Anterior cingulate cortex (tissue), 58 donors: Measurements from ENCODE around the gene TEX22.

Experiments
- DNase-seq, 58 donors: peaks; one replicate each; lab custom pipeline; 2025; lab: John Stamatoyannopoulos, UW

The TEX22 gene

GRCh38 chr14:105395538-105395854 lies 2.8 kb upstream of the TEX22 start:
- no peak for DNase-seq

- peak in 1 of 58 donors; percentile 62 for DNase-seq
Observed at GRCh38 chr14:105397350-105397931, 897 bp upstream of the TEX22 start.

- DNase-seq, result peak in 1 of 58 donors; percentile 53
Observed at GRCh38 chr14:105398726-105399465, 558 bp downstream of the TEX22 start.

GRCh38 chr14:105399466-105399775 lies 1.1 kb downstream of the TEX22 start:
- no peak for DNase-seq

- DNase-seq, result no peak
Observed at GRCh38 chr14:105400016-105400415, 1.7 kb downstream of the TEX22 start.

GRCh38 chr14:105401699-105402098 lies 3.4 kb downstream of the TEX22 start:
- DNase-seq, result no peak

- DNase-seq, result no peak
Observed at GRCh38 chr14:105408592-105408991, 10.3 kb downstream of the TEX22 start.

- no peak for DNase-seq
Observed at GRCh38 chr14:105409364-105409763, 11.0 kb downstream of the TEX22 start.

GRCh38 chr14:105410642-105411016 lies 12.3 kb downstream of the TEX22 start:
- DNase-seq, result no peak

GRCh38 chr14:105411017-105411941 lies 12.9 kb downstream of the TEX22 start:
- no peak for DNase-seq

- DNase-seq, result no peak
Observed at GRCh38 chr14:105411985-105412770, 13.8 kb downstream of the TEX22 start.

GRCh38 chr14:105412771-105413543 lies 14.6 kb downstream of the TEX22 start:
- no peak for DNase-seq

- peak in 36 of 58 donors; percentile 19 to 83 (median 52) for DNase-seq
Observed at GRCh38 chr14:105413544-105413886, 15.2 kb downstream of the TEX22 start.

- DNase-seq, result peak; percentile 23 to 88 (median 68)
Observed at GRCh38 chr14:105414456-105415371, 16.4 kb downstream of the TEX22 start.

- no peak for DNase-seq
Observed at GRCh38 chr14:105415481-105416428, 17.4 kb downstream of the TEX22 start.

GRCh38 chr14:105416671-105417070 lies 18.3 kb downstream of the TEX22 start:
- no peak for DNase-seq

GRCh38 chr14:105417690-105418121 lies 19.4 kb downstream of the TEX22 start:
- DNase-seq, result no peak
